Thymus (tissue), 11 donors: ENCODE data around the gene PHF13. TPM values are rescaled to one million over a fixed set of nuclear protein-coding genes. Genes with fewer than 3 reads are reported as not detected.
"Not testable (repeated sequence)": the region's sequence is repeated elsewhere in the genome, so short reads cannot be mapped to it uniquely, and the experiment has no call there.

ENCODE experiments used
- DNase-seq, 9 donors: peaks; one replicate each; pipeline ENCODE4 v3.0.0-alpha.2; 2013; ENCODE audit warnings: low spot score in 9 of 9, low read depth in 6 of 9, missing footprints in 1 of 9
- H3K27ac ChIP-seq, 2 donors: one replicate each; pipeline ENCODE4 v1.5.1; 2013; ENCODE audit warnings: control low read depth in 1 of 2, low read depth in 1 of 2, low read length in 1 of 2, mild to moderate bottlenecking in 1 of 2, moderate library complexity in 1 of 2
- H3K27me3 ChIP-seq, 2 donors: one replicate each; pipeline ENCODE4 v1.5.1; 2013; ENCODE audit warnings: low read length in 1 of 2; ENCODE audit not compliant: control insufficient read depth in 2 of 2, insufficient read depth in 1 of 2
- H3K36me3 ChIP-seq, 2 donors: one replicate each; pipeline ENCODE4 v1.5.1; 2013; ENCODE audit warnings: low read length in 1 of 2, mild to moderate bottlenecking in 1 of 2, moderate library complexity in 1 of 2; ENCODE audit not compliant: control insufficient read depth in 2 of 2, insufficient read depth in 2 of 2
- H3K4me1 ChIP-seq, 2 donors: one replicate each; pipeline ENCODE4 v1.5.1; 2013; ENCODE audit warnings: low read length in 2 of 2; ENCODE audit not compliant: control insufficient read depth in 2 of 2, insufficient read depth in 2 of 2
- H3K4me3 ChIP-seq, 2 donors: one replicate each; pipeline ENCODE4 v1.5.1; 2013; ENCODE audit warnings: low read length in 2 of 2, control low read depth in 1 of 2, mild to moderate bottlenecking in 1 of 2
- H3K9me3 ChIP-seq, 2 donors: one replicate each; pipeline ENCODE4 v1.5.1; 2013; ENCODE audit warnings: low read length in 1 of 2, mild to moderate bottlenecking in 1 of 2; ENCODE audit not compliant: control insufficient read depth in 2 of 2, insufficient read depth in 1 of 2
- WGBS: extraction: QIAGEN DNeasy Blood & Tissue Kit; methylation state at CpG from one replicate; pipeline ENCODE4 v1.1.7; 2013; 5-methylcytosine and 5-hydroxymethylcytosine counted together
- polyA plus RNA-seq: library from polyadenylated mRNA; stranded (reverse); fragments of 200-250 nt; gene quantifications from one replicate; pipeline ENCODE4 v1.2.3, GENCODE V29; 2013
- total RNA-seq: library from RNA; stranded (reverse); fragments of 120-200 nt; gene quantifications from one replicate; pipeline ENCODE4 v1.2.4, GENCODE V29; 2013
- donor health status: healthy.

PHF13 gene
- total and polyA plus RNA-seq, 2 donors = 3.5 to 11.4 TPM

DNA sequence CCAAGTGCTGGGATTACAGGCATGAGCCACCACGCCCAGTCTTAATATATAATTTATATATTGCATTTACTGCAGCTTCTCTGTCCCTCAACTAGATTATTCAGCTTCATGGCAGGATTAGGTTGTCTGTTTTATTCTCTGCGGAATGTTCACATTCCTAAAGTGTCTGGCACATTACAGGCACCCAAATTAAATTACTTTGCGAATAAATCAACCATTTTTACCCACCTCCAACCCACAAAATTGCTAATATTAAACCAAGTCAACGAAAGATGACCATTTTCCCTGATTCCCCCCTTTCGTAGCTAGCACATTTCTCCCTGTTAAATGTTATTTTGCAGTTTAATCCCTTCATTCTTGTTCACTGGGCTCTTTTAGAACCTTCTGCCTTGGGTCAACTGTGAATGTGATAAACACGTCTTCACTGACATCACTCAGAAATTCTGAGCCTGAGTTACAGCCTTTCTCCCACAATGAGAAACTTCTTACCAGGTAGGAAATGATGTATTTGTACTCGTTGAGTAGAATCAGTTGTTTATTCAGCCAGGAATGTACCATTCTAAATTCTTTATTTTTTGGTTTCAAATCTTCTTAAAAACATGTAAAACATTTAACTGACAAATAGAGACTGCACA, 47.0 kb downstream of the PHF13 start:
- Histone ChIP-seq H3K27ac (no peak overlapping the region), H3K36me3 (peaks cover 8 to 9% of the 10 kb centered on the region in 2 donors), H3K4me1 (no peaks in the 10 kb centered on the region), H3K9me3 (no peaks in the 10 kb centered on the region), H3K4me3 (no peak overlapping the region), H3K27me3 (no peaks in the 10 kb centered on the region)
- 83% methylated on average over 7 of the region's 7 CpGs for WGBS
- no peak for DNase-seq

DNA sequence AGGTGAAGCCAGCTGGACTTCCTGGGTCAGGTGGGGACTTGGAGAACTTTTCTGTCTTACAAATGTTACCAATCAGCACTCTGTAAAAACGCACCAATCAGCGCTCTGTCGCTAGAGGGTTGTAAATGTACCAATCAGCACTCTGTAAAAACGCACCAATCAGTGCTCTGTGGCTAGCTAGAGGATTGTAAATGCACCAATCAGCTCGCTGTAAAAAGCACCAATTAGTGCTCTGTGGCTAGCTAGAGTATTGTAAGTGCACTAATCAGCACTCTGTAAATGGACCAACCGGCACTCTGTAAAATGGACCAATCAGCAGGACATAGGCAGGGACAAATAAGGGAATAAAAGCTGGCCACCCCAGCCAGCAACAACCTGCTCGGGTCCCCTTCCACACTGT, 48.9 kb downstream of the PHF13 start:
- H3K4me1 ChIP-seq = not testable (repeated sequence)
- H3K36me3 ChIP-seq = peaks cover 16 to 21% of the 10 kb centered on the region in 2 donors

DNA sequence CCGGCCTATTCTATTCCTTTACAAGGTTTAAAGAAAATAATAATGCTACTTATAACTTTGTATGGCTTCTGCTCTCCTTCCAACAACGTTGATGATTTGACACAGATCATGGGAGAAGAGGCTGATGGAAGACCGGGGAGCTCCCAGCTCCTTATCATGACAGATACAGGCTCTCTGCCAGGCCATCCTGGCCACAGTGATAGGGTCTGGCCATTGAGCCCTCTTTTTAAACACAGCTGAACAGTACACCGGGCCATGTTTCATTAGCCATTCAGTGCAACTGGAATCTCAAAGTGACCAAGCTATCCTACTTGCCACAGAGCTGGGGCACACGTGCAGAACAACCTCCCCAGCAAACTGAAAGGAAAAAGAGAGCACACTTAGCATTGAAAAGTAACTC, 53.2 kb downstream of the PHF13 start:
- H3K4me1 ChIP-seq = no peaks in the 10 kb centered on the region
- peaks cover 12 to 23% of the 10 kb centered on the region in 2 donors for H3K36me3 ChIP-seq

More for the DNA sequence above, 48.9 kb downstream of the PHF13 start:
- H3K4me3 ChIP-seq, H3K27ac ChIP-seq, DNase-seq, H3K27me3 ChIP-seq, H3K9me3 ChIP-seq: not testable (repeated sequence)
- 99% methylated on average over 7 of the region's 7 CpGs for WGBS

DNA sequence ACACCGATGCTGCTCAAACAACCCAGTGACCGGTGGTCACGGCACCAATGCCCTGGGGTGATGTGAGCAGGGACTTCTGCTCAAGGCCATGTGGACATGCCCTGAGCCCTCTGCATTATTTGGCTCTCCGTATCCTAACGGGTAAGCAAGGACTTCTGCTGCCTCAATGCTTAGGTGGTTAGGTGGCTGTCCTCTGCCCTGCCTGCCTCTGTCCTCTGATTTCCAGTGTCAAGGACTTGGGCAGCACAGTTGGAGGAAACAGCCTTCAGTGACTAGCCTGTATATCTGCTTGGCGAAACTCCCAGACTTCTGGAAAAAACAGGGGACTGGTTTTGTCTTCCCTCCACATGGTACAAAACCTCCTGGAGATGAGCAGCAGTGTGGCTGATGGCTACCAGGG, 53.6 kb downstream of the PHF13 start:
- H3K4me1 ChIP-seq = no peaks in the 10 kb centered on the region
- H3K9me3 ChIP-seq = no peaks in the 10 kb centered on the region
- WGBS = over 99% methylated on average over 6 of the region's 6 CpGs
- peaks cover 12 to 23% of the 10 kb centered on the region in 2 donors for H3K36me3 ChIP-seq
- H3K27ac ChIP-seq = no peak overlapping the region
- no peaks in the 10 kb centered on the region for H3K27me3 ChIP-seq
- no peak overlapping the region for H3K4me3 ChIP-seq
- DNase-seq = no peak

More for the DNA sequence above, 53.2 kb downstream of the PHF13 start:
- Histone ChIP-seq H3K27ac (no peak overlapping the region), H3K9me3 (no peaks in the 10 kb centered on the region), H3K27me3 (no peaks in the 10 kb centered on the region), H3K4me3 (no peak overlapping the region)
- DNase-seq = no peak
- 98% methylated on average over 5 of the region's 5 CpGs for WGBS

DNA sequence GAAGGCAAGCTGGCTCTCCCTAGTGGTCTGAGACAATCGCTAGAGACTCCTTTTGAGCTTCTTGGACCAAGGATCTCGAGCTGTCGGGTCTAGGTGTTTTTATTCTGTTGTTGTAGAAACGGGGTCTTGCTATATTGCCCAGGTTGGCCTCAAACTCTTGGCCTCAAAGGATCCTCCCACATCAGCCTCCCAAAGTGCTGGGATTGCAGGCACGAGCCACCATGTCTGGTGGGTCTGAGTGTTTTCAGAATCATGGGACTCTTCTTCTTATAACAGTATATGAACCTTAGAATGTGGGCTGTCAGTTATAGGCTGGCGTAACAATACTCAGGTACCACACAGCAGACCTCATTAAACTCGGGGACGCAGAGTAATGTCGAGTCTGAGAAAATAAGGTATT, 55.0 kb downstream of the PHF13 start:
- Histone ChIP-seq H3K27me3 (no peaks in the 10 kb centered on the region), H3K27ac (no peak overlapping the region), H3K4me1 (no peaks in the 10 kb centered on the region), H3K4me3 (no peak overlapping the region), H3K9me3 (no peaks in the 10 kb centered on the region), H3K36me3 (peaks cover 12 to 22% of the 10 kb centered on the region in 2 donors)
- DNase-seq = no peak
- over 99% methylated on average over 9 of the region's 9 CpGs for WGBS

DNA sequence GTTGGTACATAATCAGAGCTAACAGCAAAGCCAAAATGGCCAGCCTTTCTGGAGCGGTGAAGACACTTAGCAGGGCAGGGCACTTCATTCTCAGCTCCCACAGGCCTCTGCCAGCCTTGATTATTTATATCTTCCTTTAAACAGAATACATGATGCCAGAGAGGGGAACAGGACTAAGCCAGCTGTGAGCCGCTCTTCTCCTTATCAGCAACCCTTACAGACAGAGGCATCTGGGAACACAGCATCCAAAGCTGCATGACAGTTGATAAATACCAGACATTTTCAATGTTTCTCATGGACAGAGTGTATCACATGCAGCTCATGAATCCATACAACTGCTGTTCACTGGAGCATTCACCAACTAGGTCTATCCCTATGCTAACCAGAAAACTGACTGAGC, 59.0 kb downstream of the PHF13 start:
- no peaks in the 10 kb centered on the region for H3K27me3 ChIP-seq
- DNase-seq = no peak
- peaks cover 7 to 9% of the 10 kb centered on the region in 2 donors for H3K36me3 ChIP-seq
- H3K27ac ChIP-seq = no peak overlapping the region
- no peaks in the 10 kb centered on the region for H3K9me3 ChIP-seq
- H3K4me3 ChIP-seq = no peak overlapping the region
- WGBS = 100% methylated on average over 2 of the region's 2 CpGs
- H3K4me1 ChIP-seq = no peaks in the 10 kb centered on the region

Other genes starting within 250 kb of the PHF13 start
- gene ACOT7, start 220.0 kb upstream of the PHF13 start, total RNA-seq = 22.2 TPM
- gene ACOT7, start 220.0 kb upstream of the PHF13 start, polyA plus RNA-seq = 14.2 TPM
- gene HES2, start 193.8 kb upstream of the PHF13 start, total RNA-seq = 0.24 TPM
- 2.2 TPM for gene HES2, start 193.8 kb upstream of the PHF13 start, polyA plus RNA-seq
- 1.0 TPM for gene ESPN, start 189.0 kb upstream of the PHF13 start, total RNA-seq
- 11.8 TPM for gene ESPN, start 189.0 kb upstream of the PHF13 start, polyA plus RNA-seq
- 29.1 TPM for gene TNFRSF25, start 147.6 kb upstream of the PHF13 start, total RNA-seq
- gene TNFRSF25, start 147.6 kb upstream of the PHF13 start, polyA plus RNA-seq = 51.6 TPM
- 2.4 TPM for gene PLEKHG5, start 122.1 kb upstream of the PHF13 start, total RNA-seq
- 4.6 TPM for gene PLEKHG5, start 122.1 kb upstream of the PHF13 start, polyA plus RNA-seq
- gene NOL9, start 59.2 kb upstream of the PHF13 start, total RNA-seq = 11.1 TPM
- gene NOL9, start 59.2 kb upstream of the PHF13 start, polyA plus RNA-seq = 8.6 TPM
- gene TAS1R1, start 58.4 kb upstream of the PHF13 start, total RNA-seq = not detected
- not detected for gene TAS1R1, start 58.4 kb upstream of the PHF13 start, polyA plus RNA-seq
- gene ZBTB48, start 33.7 kb upstream of the PHF13 start, total RNA-seq = 30.7 TPM
- gene ZBTB48, start 33.7 kb upstream of the PHF13 start, polyA plus RNA-seq = 124 TPM
- gene KLHL21, start 10.9 kb upstream of the PHF13 start, total RNA-seq = 8.0 TPM
- 13.6 TPM for gene KLHL21, start 10.9 kb upstream of the PHF13 start, polyA plus RNA-seq
- 17.6 TPM for gene THAP3, start 11.1 kb downstream of the PHF13 start, total RNA-seq
- 22.2 TPM for gene THAP3, start 11.1 kb downstream of the PHF13 start, polyA plus RNA-seq
- 16.2 TPM for gene DNAJC11, start 88.1 kb downstream of the PHF13 start, total RNA-seq
- gene DNAJC11, start 88.1 kb downstream of the PHF13 start, polyA plus RNA-seq = 19.9 TPM
- gene CAMTA1, start 171.7 kb downstream of the PHF13 start, total RNA-seq = 32.0 TPM
- gene CAMTA1, start 171.7 kb downstream of the PHF13 start, polyA plus RNA-seq = 158 TPM